ENCODE measurements around the gene GLIS2.

The GLIS2 gene

GRCh38 chr16:4290236-4290830 is 25.5 kb upstream of the GLIS2 start (continued):
- TF ChIP-seq GLI4 (tag by site-specific recombination; IDR thresholded peaks at IDR 0.05) (no peak), ZNF433 (tag by site-specific recombination; IDR thresholded peaks at IDR 0.05; ENCODE audit: low read depth) (no peak), ZEB2 (tag by site-specific recombination; IDR thresholded peaks at IDR 0.05) (peak; percentile 60; the same call in 1 of the 2 replicates), INSM2 (tag by site-specific recombination; IDR thresholded peaks at IDR 0.05) (peak; percentile 76; the same call in 1 of the 2 replicates), ZNF350 (tag by site-specific recombination; IDR thresholded peaks at IDR 0.05) (no peak), ZNF133 (tag by site-specific recombination; IDR thresholded peaks at IDR 0.05) (no peak), ZNF654 (tag by site-specific recombination; IDR thresholded peaks at IDR 0.05; ENCODE audit: low read depth) (no peak), ZSCAN30 (tag by site-specific recombination; IDR thresholded peaks at IDR 0.05) (no peak), ZNF544 (tag by site-specific recombination; IDR thresholded peaks at IDR 0.05) (no peak), ZFHX2 (tag by site-specific recombination; conservative IDR thresholded peaks at IDR 0.05) (peak; percentile 48), ZBTB1 (tag by site-specific recombination; IDR thresholded peaks at IDR 0.05) (no peak), ZNF707 (tag by site-specific recombination; IDR thresholded peaks at IDR 0.05) (no peak), KLF16 (tag by site-specific recombination; IDR thresholded peaks at IDR 0.05) (no peak), ZNF2 (tag by site-specific recombination; IDR thresholded peaks at IDR 0.05) (no peak), KLF1 (tag by site-specific recombination; IDR thresholded peaks at IDR 0.05) (no peak), KLF8 (tag by site-specific recombination; IDR thresholded peaks at IDR 0.05) (peak; percentile 26; the same call in 1 of the 2 replicates), ZNF362 (tag by site-specific recombination; IDR thresholded peaks at IDR 0.05) (peak; percentile 80), ZNF768 (tag by site-specific recombination; IDR thresholded peaks at IDR 0.05) (no peak), ZNF16 (tag by site-specific recombination; IDR thresholded peaks at IDR 0.05; ENCODE audit: low read depth) (no peak), ZSCAN4 (tag by site-specific recombination; IDR thresholded peaks at IDR 0.05) (no peak), ZNF148 (tag by site-specific recombination; IDR thresholded peaks at IDR 0.05; ENCODE audit: borderline replicate concordance) (no peak), ZFP3 (tag by site-specific recombination; IDR thresholded peaks at IDR 0.05; ENCODE audit: low read depth) (no peak), EGR2 (tag by site-specific recombination; IDR thresholded peaks at IDR 0.05; ENCODE audit: low read depth) (no peak), GLIS2 (tag by site-specific recombination; IDR thresholded peaks at IDR 0.05) (no peak), REPIN1 (tag by site-specific recombination; IDR thresholded peaks at IDR 0.05; ENCODE audit: low read depth) (no peak), ZNF335 (tag by site-specific recombination; conservative IDR thresholded peaks at IDR 0.05) (no peak), ZNF776 (tag by site-specific recombination; IDR thresholded peaks at IDR 0.05; ENCODE audit: borderline replicate concordance) (no peak), ZBTB7A (tag by site-specific recombination; IDR thresholded peaks at IDR 0.05; ENCODE audit: low read depth) (no peak), ZNF843 (tag by site-specific recombination; IDR thresholded peaks at IDR 0.05) (no peak), ZNF221 (tag by site-specific recombination; IDR thresholded peaks at IDR 0.05; ENCODE audit: borderline replicate concordance) (no peak), ZBTB10 (tag by site-specific recombination; IDR thresholded peaks at IDR 0.05) (no peak), SP3 (tag by site-specific recombination; IDR thresholded peaks at IDR 0.05) (peak; percentile 27; the same call in 1 of the 2 replicates), ZNF747 (tag by site-specific recombination; IDR thresholded peaks at IDR 0.05) (no peak), ZNF473 (tag by site-specific recombination; IDR thresholded peaks at IDR 0.05) (no peak)
